CD4-positive, alpha-beta T cell (primary cell): Measurements from ENCODE around the gene SNX25. TPM values are rescaled to one million over a fixed set of nuclear protein-coding genes. Genes with fewer than 3 reads are reported as not detected.
"Not testable (repeated sequence)": the region's sequence is repeated elsewhere in the genome, so short reads cannot be mapped to it uniquely, and the experiment has no call there.

Source experiments
- ATAC-seq: fragments of 200-7000 bp; cut with Tn5 transposase; one replicate; pipeline ENCODE4 v1.10.0; 2022; ENCODE audit warnings: mild to moderate bottlenecking; ENCODE audit not compliant: poor library complexity
- CTCF ChIA-PET: fragments of 350-600 bp; sonication (Branson Sonifier 250); formaldehyde crosslinking; loops from one replicate; lab custom pipeline; 2021; ENCODE audit warnings: antibody characterized with exemption, inconsistent platforms; lab: Charles Lee
- POLR2A ChIA-PET: fragments of 350-600 bp; sonication (Branson Sonifier 250); formaldehyde crosslinking; loops from one replicate; lab custom pipeline; 2021; ENCODE audit warnings: antibody characterized with exemption, inconsistent platforms; lab: Charles Lee
- DNase-seq, 14 experiments: peaks; one replicate each; pipeline ENCODE4 v3.0.0-alpha.2; 2013 to 2020; ENCODE audit warnings: mixed read lengths in 2 of 14
- H3K27ac ChIP-seq, 2 donors: one replicate each; pipeline versions ENCODE4 v1.5.1 to v1.7.0; 2013; ENCODE audit warnings: low read length in 2 of 2, low read depth in 1 of 2, mild to moderate bottlenecking in 1 of 2
- H3K27me3 ChIP-seq, 2 experiments: 1 replicate in 1 of 2; 2 replicates in 1 of 2; pipeline versions ENCODE4 v1.6.1 to v1.7.0; 2013; ENCODE audit warnings: low read length in 2 of 2, control low read depth in 1 of 2, mild to moderate bottlenecking in 1 of 2, moderate library complexity in 1 of 2; ENCODE audit not compliant: insufficient read depth in 2 of 2, control insufficient read depth in 1 of 2
- H3K36me3 ChIP-seq: one replicate; pipeline ENCODE4 v1.6.1; 2013; ENCODE audit warnings: low read length, control low read depth; ENCODE audit not compliant: insufficient read depth
- H3K4me1 ChIP-seq: one replicate; pipeline ENCODE4 v1.6.1; 2013; ENCODE audit warnings: low read length, control low read depth; ENCODE audit not compliant: insufficient read depth
- H3K4me3 ChIP-seq: one replicate; pipeline ENCODE4 v1.5.1; 2013; ENCODE audit warnings: mild to moderate bottlenecking, low read length, moderate library complexity
- H3K9me3 ChIP-seq, 2 experiments: 1 replicate in 1 of 2; 2 replicates in 1 of 2; pipeline versions ENCODE4 v1.6.1 to v1.7.0; 2013; ENCODE audit warnings: low read length in 2 of 2, mild to moderate bottlenecking in 2 of 2, control low read depth in 1 of 2, moderate library complexity in 1 of 2; ENCODE audit not compliant: control insufficient read depth in 1 of 2, insufficient read depth in 1 of 2
- H3K27ac Mint-ChIP-seq: one replicate; pipeline ENCODE4 v1.8.0; 2020; ENCODE audit warnings: mixed read lengths
- H3K27me3 Mint-ChIP-seq: one replicate; pipeline ENCODE4 v1.8.0; 2021; ENCODE audit warnings: mixed read lengths
- H3K36me3 Mint-ChIP-seq: one replicate; pipeline ENCODE4 v1.8.0; 2021; ENCODE audit warnings: low read depth, mixed read lengths
- H3K4me1 Mint-ChIP-seq: one replicate; pipeline ENCODE4 v1.8.0; 2021; ENCODE audit warnings: low read depth, mixed read lengths
- H3K4me3 Mint-ChIP-seq: one replicate; pipeline ENCODE4 v1.8.0; 2020; ENCODE audit warnings: mild to moderate bottlenecking, mixed read lengths
- H3K9me3 Mint-ChIP-seq: one replicate; pipeline ENCODE4 v1.8.0; 2020; ENCODE audit warnings: mixed read lengths
- intact Hi-C, 2 experiments: fragments of 100-400 bp; cut with DNase I in 1 of 2; cut with micrococcal nuclease in 1 of 2; formaldehyde crosslinking; loops; one replicate each; pipeline versions ENCODE4 v1.15.1 to v1.9.0; 2023 to 2025; cut with DNase I, micrococcal nuclease
- total RNA-seq, 174 experiments: library from RNA in 2 of 174; stranded (reverse) in 2 of 174; gene quantifications; one replicate each; pipeline ENCODE4 v1.2.3 and lab custom pipeline; 2021 to 2026
- TF ChIP-seq, protein P1 (sequence below): fragments of 200-600 bp; IDR thresholded peaks from one replicate; pipeline ENCODE4 v1.8.0; 2022; ENCODE audit warnings: antibody characterized with exemption, mild to moderate bottlenecking

The SNX25 gene
- total RNA-seq, 2 experiments from 2014 or later: 7.9 to 9.1 TPM

DNA sequence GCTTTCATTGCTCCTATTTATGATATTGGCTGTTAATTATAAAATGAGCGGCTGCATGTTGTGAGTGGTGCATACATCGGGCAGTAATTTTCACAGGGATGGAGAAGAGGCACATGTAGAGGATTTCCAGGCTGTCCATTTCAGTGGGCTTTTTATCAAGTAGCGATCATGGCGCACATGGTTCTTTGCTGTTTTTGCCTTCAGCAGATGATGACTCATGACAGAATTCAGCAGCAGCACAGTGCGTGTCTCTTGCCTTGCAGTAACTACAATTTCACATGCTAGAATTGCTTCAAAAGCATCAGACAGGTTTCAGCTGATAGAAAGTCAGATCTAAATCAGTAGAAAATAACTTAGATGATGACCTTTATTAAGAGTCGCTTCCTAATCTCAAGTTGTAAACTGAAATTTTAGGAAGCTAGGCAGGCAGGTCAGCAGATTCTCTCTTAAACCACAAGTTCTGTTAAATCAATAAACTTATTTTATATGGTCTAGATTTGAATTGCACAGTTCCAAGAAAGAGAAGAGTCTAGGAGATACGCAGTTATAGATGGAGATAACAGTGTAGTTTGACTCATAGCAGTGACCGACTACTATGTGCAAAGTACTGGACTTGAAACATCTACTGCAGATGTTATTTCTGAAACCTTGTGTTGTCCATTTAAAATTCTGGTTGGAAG, 150.5 kb downstream of the SNX25 start:
- TF ChIP-seq, protein P1, sequence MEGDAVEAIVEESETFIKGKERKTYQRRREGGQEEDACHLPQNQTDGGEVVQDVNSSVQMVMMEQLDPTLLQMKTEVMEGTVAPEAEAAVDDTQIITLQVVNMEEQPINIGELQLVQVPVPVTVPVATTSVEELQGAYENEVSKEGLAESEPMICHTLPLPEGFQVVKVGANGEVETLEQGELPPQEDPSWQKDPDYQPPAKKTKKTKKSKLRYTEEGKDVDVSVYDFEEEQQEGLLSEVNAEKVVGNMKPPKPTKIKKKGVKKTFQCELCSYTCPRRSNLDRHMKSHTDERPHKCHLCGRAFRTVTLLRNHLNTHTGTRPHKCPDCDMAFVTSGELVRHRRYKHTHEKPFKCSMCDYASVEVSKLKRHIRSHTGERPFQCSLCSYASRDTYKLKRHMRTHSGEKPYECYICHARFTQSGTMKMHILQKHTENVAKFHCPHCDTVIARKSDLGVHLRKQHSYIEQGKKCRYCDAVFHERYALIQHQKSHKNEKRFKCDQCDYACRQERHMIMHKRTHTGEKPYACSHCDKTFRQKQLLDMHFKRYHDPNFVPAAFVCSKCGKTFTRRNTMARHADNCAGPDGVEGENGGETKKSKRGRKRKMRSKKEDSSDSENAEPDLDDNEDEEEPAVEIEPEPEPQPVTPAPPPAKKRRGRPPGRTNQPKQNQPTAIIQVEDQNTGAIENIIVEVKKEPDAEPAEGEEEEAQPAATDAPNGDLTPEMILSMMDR: no peak
- Mint-ChIP-seq H3K4me1 (no peaks in the 10 kb centered on the region), H3K4me3 (no peak overlapping the region), H3K27me3 (no peaks in the 10 kb centered on the region), H3K9me3 (no peaks in the 10 kb centered on the region), H3K36me3 (peaks cover 20% of the 10 kb centered on the region), H3K27ac (no peak overlapping the region)
- H3K27me3 ChIP-seq: no peaks in the 10 kb centered on the region
- ATAC-seq (no peak), DNase-seq (no peak)
- no peaks in the 10 kb centered on the region for H3K9me3 ChIP-seq
- H3K27ac ChIP-seq: no peak overlapping the region
- H3K4me3 ChIP-seq: no peak overlapping the region
- ChIA-PET POLR2A (no interaction called here), CTCF (no interaction called here)
- H3K4me1 ChIP-seq: no peaks in the 10 kb centered on the region
- intact Hi-C loops: no loop called here
- no peaks in the 10 kb centered on the region for H3K36me3 ChIP-seq

DNA sequence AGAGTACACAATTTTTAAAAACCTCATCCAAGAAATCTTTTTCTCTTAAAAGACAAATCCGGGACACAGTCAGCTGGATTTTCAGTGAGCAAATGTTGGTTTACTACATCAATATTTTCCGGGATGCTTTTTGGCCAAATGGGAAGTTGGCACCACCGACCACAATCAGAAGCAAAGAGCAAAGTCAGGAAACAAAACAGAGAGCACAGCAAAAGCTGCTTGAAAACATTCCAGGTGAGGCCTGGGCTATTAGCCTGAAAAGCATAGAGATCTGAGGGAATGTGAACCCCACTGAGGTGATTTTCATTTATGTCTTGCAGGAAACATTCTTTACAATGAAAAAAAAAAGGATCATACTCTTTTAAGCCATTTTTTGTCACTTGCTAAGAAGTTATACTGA, 152.5 kb downstream of the SNX25 start:
- Histone ChIP-seq H3K4me1 (no peaks in the 10 kb centered on the region), H3K36me3 (no peaks in the 10 kb centered on the region), H3K27me3 (no peaks in the 10 kb centered on the region), H3K4me3 (no peak overlapping the region), H3K9me3 (no peaks in the 10 kb centered on the region), H3K27ac (no peak overlapping the region)
- intact Hi-C loops: no loop called here
- no peaks in the 10 kb centered on the region for H3K9me3 Mint-ChIP-seq
- DNase-seq (no peak), ATAC-seq (no peak)
- no peaks in the 10 kb centered on the region for H3K27me3 Mint-ChIP-seq
- TF ChIP-seq, protein P1: no peak
- H3K4me3 Mint-ChIP-seq: no peak overlapping the region
- ChIA-PET CTCF (no interaction called here), POLR2A (no interaction called here)
- no peak overlapping the region for H3K27ac Mint-ChIP-seq
- H3K4me1 Mint-ChIP-seq: no peaks in the 10 kb centered on the region
- H3K36me3 Mint-ChIP-seq: peaks cover 19% of the 10 kb centered on the region

DNA sequence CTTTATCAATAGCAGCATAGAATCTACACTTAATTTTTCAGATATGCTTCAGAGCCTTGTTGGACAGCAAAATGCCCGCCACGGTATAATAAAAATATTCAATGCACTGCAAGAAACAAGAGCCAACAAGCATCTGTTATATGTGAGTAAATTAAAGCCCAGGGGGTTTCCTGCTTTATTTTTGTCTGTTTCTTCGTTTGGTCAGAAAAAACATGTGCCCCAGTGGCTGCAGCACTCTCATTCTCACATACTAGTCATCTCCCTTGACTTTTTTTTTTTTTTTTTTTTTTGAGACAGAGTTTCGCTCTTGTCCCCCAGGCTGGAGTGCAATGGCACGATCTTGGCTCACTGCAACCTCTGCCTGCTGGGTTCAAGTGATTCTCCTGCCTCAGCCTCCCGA, 153.2 kb downstream of the SNX25 start:
- POLR2A ChIA-PET: not testable (repeated sequence)

DNA sequence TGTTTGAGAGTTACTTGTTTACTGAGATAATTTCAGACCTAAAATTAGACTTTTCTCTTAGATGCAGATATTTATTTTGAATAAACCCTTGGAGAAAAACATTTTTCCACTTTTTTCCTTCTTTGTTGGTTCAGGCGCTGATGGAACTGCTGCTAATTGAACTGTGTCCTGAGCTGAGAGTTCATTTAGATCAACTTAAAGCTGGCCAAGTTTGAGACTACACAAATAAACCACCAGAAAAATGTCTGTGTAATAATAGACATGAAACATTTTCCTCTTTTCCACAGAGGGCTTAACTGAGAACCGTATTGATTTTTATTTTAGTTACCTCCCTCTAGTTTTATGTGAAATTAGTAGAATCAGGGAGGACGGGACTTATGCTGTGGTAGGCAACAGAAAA, 153.9 kb downstream of the SNX25 start:
- intact Hi-C loops: no loop called here
- Histone ChIP-seq H3K4me1 (no peaks in the 10 kb centered on the region), H3K27me3 (no peaks in the 10 kb centered on the region), H3K27ac (no peak overlapping the region), H3K4me3 (no peak overlapping the region), H3K9me3 (no peaks in the 10 kb centered on the region), H3K36me3 (no peaks in the 10 kb centered on the region)
- ChIA-PET POLR2A (no interaction called here), CTCF (no interaction called here)
- Mint-ChIP-seq H3K9me3 (no peaks in the 10 kb centered on the region), H3K4me3 (no peak overlapping the region), H3K4me1 (no peaks in the 10 kb centered on the region), H3K36me3 (peaks cover 7% of the 10 kb centered on the region), H3K27me3 (no peaks in the 10 kb centered on the region), H3K27ac (no peak overlapping the region)
- ATAC-seq (no peak), DNase-seq (no peak)
- TF ChIP-seq, protein P1: no peak

More for the DNA sequence above, 153.2 kb downstream of the SNX25 start:
- H3K36me3 ChIP-seq, DNase-seq, CTCF ChIA-PET, H3K27ac Mint-ChIP-seq, H3K27me3 Mint-ChIP-seq, H3K27ac ChIP-seq, H3K4me3 ChIP-seq, H3K4me1 Mint-ChIP-seq, intact Hi-C loops, H3K27me3 ChIP-seq, H3K4me3 Mint-ChIP-seq, H3K9me3 ChIP-seq, H3K9me3 Mint-ChIP-seq, ATAC-seq, H3K4me1 ChIP-seq: not testable (repeated sequence)
- peaks cover 12% of the 10 kb centered on the region for H3K36me3 Mint-ChIP-seq
